ENCODE data around the gene CHRNA1. TPM values are rescaled to one million over a fixed set of nuclear protein-coding genes. Genes with fewer than 3 reads are reported as not detected.

The CHRNA1 gene
- total and polyA plus RNA-seq, 4 donors, result 0.03 TPM; not detected in 3

DNA sequence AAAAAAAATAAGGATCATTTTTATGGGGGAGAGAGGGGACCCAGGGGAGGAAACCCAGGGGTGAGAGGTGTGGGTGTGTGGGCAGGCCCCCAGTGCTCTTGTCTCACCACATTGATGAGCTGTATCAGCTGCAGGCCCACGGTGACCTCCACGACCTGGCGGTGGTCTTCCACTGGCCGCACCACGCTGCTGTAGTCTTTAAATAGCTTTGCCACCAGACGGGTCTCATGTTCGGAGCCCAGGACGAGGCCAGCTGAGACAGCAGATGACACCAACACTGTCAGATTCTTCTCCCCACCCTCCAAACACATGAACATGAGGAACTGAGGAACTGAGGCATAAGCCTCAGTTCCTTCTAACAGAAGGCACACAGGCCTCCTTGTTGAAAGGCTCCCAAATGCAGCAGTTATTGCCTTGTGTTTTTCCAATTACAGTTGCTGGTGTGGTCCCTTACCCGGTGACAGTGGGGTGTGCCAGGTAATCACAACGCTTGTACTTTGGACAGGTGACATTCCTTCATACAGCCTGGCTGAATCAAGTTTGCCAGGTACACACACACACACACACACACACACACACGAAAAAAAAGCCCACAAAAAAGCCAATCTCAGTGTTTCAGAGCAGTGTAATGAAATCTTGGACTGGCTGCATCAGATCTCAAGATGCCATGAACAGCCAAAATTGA is 4.7 kb downstream of the CHRNA1 start:
- DNase-seq (no peak), ATAC-seq (ENCODE audit: insufficient read depth, low FRiP score) (no peak)
- Histone ChIP-seq H3K27me3 (ENCODE audit: control insufficient read depth in 3 of 3, insufficient read depth in 3 of 3, low read length in 2 of 3) (no peaks in the 10 kb centered on the region), H3K36me3 (ENCODE audit: control insufficient read depth in 4 of 4, insufficient read depth in 4 of 4, low read length in 4 of 4) (no peaks in the 10 kb centered on the region), H3K4me1 (ENCODE audit: control insufficient read depth in 5 of 5, insufficient read depth in 5 of 5, low read length in 5 of 5) (peaks cover 0 to 22% (median 4%) of the 10 kb centered on the region in 5 donors), H3K27ac (ENCODE audit: low read depth in 1 of 2, low read length in 1 of 2) (no peak overlapping the region), H3K9me3 (ENCODE audit: control insufficient read depth in 4 of 4, insufficient read depth in 3 of 4, low read length in 3 of 4) (no peaks in the 10 kb centered on the region), H3K9ac (ENCODE audit: insufficient read depth in 1 of 2, low read length in 2 of 2) (no peak overlapping the region), H3K4me3 (no peak overlapping the region)
- 86 to 88% methylated on average over 11 of the region's 11 CpGs for WGBS, 2 donors
- no peak for TF ChIP-seq CTCF (IDR thresholded peaks at IDR 0.05; ENCODE audit: control extremely low read depth, extremely low read depth)

GRCh38 chr2:174756743-174757142 is 7.5 kb downstream of the CHRNA1 start:
- H3K27me3 ChIP-seq (ENCODE audit: control insufficient read depth in 3 of 3, insufficient read depth in 3 of 3, low read length in 2 of 3), result no peaks in the 10 kb centered on the region
- no peaks in the 10 kb centered on the region for H3K9me3 ChIP-seq (ENCODE audit: control insufficient read depth in 4 of 4, insufficient read depth in 3 of 4, low read length in 3 of 4)
- no peak overlapping the region for H3K9ac ChIP-seq (ENCODE audit: insufficient read depth in 1 of 2, low read length in 2 of 2)
- ATAC-seq (ENCODE audit: insufficient read depth, low FRiP score), result no peak
- H3K27ac ChIP-seq (ENCODE audit: low read depth in 1 of 2, low read length in 1 of 2), result no peak overlapping the region
- no peak for TF ChIP-seq CTCF (IDR thresholded peaks at IDR 0.05; ENCODE audit: control extremely low read depth, extremely low read depth)
- DNase-seq, result no peak
- no peaks in the 10 kb centered on the region for H3K36me3 ChIP-seq (ENCODE audit: control insufficient read depth in 4 of 4, insufficient read depth in 4 of 4, low read length in 4 of 4)
- H3K4me1 ChIP-seq (ENCODE audit: control insufficient read depth in 5 of 5, insufficient read depth in 5 of 5, low read length in 5 of 5), result no peaks in the 10 kb centered on the region
- H3K4me3 ChIP-seq, result no peak overlapping the region
- WGBS, 2 donors, result 75 to 80% methylated on average over 10 of the region's 10 CpGs

- H3K36me3 ChIP-seq (ENCODE audit: control insufficient read depth in 4 of 4, insufficient read depth in 4 of 4, low read length in 4 of 4), result no peaks in the 10 kb centered on the region
- no peak for TF ChIP-seq CTCF (IDR thresholded peaks at IDR 0.05; ENCODE audit: control extremely low read depth, extremely low read depth)
- no peak overlapping the region for H3K9ac ChIP-seq (ENCODE audit: insufficient read depth in 1 of 2, low read length in 2 of 2)
- no peaks in the 10 kb centered on the region for H3K4me1 ChIP-seq (ENCODE audit: control insufficient read depth in 5 of 5, insufficient read depth in 5 of 5, low read length in 5 of 5)
- no peaks in the 10 kb centered on the region for H3K27me3 ChIP-seq (ENCODE audit: control insufficient read depth in 3 of 3, insufficient read depth in 3 of 3, low read length in 2 of 3)
- no peaks in the 10 kb centered on the region for H3K9me3 ChIP-seq (ENCODE audit: control insufficient read depth in 4 of 4, insufficient read depth in 3 of 4, low read length in 3 of 4)
- ATAC-seq (ENCODE audit: insufficient read depth, low FRiP score) (no peak), DNase-seq (no peak)
- WGBS, 2 donors, result 88 to 93% methylated on average over 13 of the region's 13 CpGs
- H3K27ac ChIP-seq (ENCODE audit: low read depth in 1 of 2, low read length in 1 of 2), result no peak overlapping the region
- H3K4me3 ChIP-seq, result no peak overlapping the region
Observed at GRCh38 chr2:174753038-174753633, 11.1 kb downstream of the CHRNA1 start.

Measured in lung (tissue), 12 donors.